Measurements from ENCODE around the gene GNB1L. TPM values are rescaled to one million over a fixed set of nuclear protein-coding genes. Genes with fewer than 3 reads are reported as not detected.

The GNB1L gene
- total and polyA plus RNA-seq, 9 of the 15 experiments (the other 6 are each of a cell fraction or from before 2014, with no cell fraction given), result 0.56 to 50.5 (median 10.2) TPM

- TF ChIP-seq HNRNPLL (IDR thresholded peaks at IDR 0.05; ENCODE audit: low read depth, low read length, poor library complexity, severe bottlenecking) (peak; percentile 10), WHSC1 (IDR thresholded peaks at IDR 0.05; ENCODE audit: low read length) (peak; percentile 12), RBFOX2 (IDR thresholded peaks at IDR 0.05; ENCODE audit: low read depth, low read length) (peak; percentile 33; the same call in 1 of the 2 replicates), TBP (optimal IDR thresholded peaks at IDR 0.05; ENCODE audit: low read depth, low read length) (peak; percentile 24), KDM5B (IDR thresholded peaks at IDR 0.05; ENCODE audit: insufficient replicate concordance, low read depth, low read length) (peak; percentile 43), CBX2 (IDR thresholded peaks at IDR 0.05; ENCODE audit: insufficient read depth, low read length, poor library complexity, severe bottlenecking) (no peak), SPI1 (IDR thresholded peaks at IDR 0.05; ENCODE audit: borderline replicate concordance, low read depth, low read length) (peak; percentile 3; the same call in 1 of the 2 replicates), ZNF124 (CRISPR knock-in tag; IDR thresholded peaks at IDR 0.05) (no peak), ZNF282 (CRISPR knock-in tag; IDR thresholded peaks at IDR 0.05) (no peak), MLLT1 (IDR thresholded peaks at IDR 0.05) (0 out of 4 replicates have a peak, but pooled peaks of 1 of the 2 experiments have one; percentile 48), ZNF764 (CRISPR knock-in tag; IDR thresholded peaks at IDR 0.05; ENCODE audit: low read depth) (no peak), STAT6 (CRISPR knock-in tag; IDR thresholded peaks at IDR 0.05) (peak; percentile 48; the same call in 1 of the 2 replicates), HNRNPK (IDR thresholded peaks at IDR 0.05; ENCODE audit: low read depth, low read length, poor library complexity, severe bottlenecking) (no peak), HDAC6 (IDR thresholded peaks at IDR 0.05; ENCODE audit: low read depth, low read length) (peak; percentile 16; the same call in 1 of the 2 replicates), ELF4 (CRISPR knock-in tag; IDR thresholded peaks at IDR 0.05) (no peak), ZNF184 (CRISPR knock-in tag; IDR thresholded peaks at IDR 0.05) (no peak), HMG20B (CRISPR knock-in tag; IDR thresholded peaks at IDR 0.05) (no peak), UBTF (IDR thresholded peaks at IDR 0.05; ENCODE audit: borderline replicate concordance in 1 of 2, low read depth in 2 of 2, low read length in 2 of 2) (peak in 1 of 2 experiments; percentile 91; a peak in 3 of 4 replicates), ZZZ3 (IDR thresholded peaks at IDR 0.05) (no peak), ZNF311 (CRISPR knock-in tag; IDR thresholded peaks at IDR 0.05) (no peak), CBX3 (IDR thresholded peaks at IDR 0.05; ENCODE audit: borderline replicate concordance in 1 of 2, low read length in 2 of 2) (peak in 1 of 2 experiments; percentile 57; a peak in 1 of 3 replicates)
These were observed 92.7 kb downstream of the GNB1L start (continued) for GRCh38 chr22:19761725-19762567.
